Upper lobe of left lung (tissue), 6 donors: ENCODE measurements around the gene WDSUB1. TPM values are rescaled to one million over a fixed set of nuclear protein-coding genes. Genes with fewer than 3 reads are reported as not detected.

Experiments used
- ATAC-seq, 2 donors: fragments of 200-7000 bp; cut with Tn5 transposase; one replicate each; pipeline ENCODE4 v1.9.1; 2022; ENCODE audit warnings: mild to moderate bottlenecking in 2 of 2, moderate library complexity in 2 of 2; ENCODE audit not compliant: low FRiP score in 2 of 2
- DNase-seq, 2 donors: peaks; one replicate each; pipeline ENCODE4 v3.0.0-alpha.2; 2019 to 2020
- H3K27ac ChIP-seq, 4 donors: fragments of 200-600 bp; sonication (generic); one replicate each; pipeline ENCODE4 v1.5.1; 2016 to 2019
- H3K27me3 ChIP-seq, 4 donors: fragments of 200-600 bp; sonication (generic); one replicate each; pipeline ENCODE4 v1.5.1; 2017 to 2019
- H3K36me3 ChIP-seq, 4 donors: fragments of 200-600 bp; sonication (generic); one replicate each; pipeline ENCODE4 v1.5.1; 2016 to 2019
- H3K4me1 ChIP-seq, 4 donors: fragments of 200-600 bp; sonication (generic); one replicate each; pipeline ENCODE4 v1.5.1; 2018 to 2019
- H3K4me3 ChIP-seq, 4 donors: fragments of 200-600 bp; sonication (generic); one replicate each; pipeline ENCODE4 v1.5.1; 2017 to 2019; ENCODE audit warnings: mild to moderate bottlenecking in 2 of 4, moderate library complexity in 1 of 4
- H3K9me3 ChIP-seq, 4 donors: fragments of 200-600 bp; sonication (generic); one replicate each; pipeline ENCODE4 v1.5.1; 2018 to 2019
- CTCF ChIP-seq, 6 experiments: fragments of 450-650 bp in 4 of 6; fragments of 200-600 bp in 2 of 6; sonication (generic) in 2 of 6; IDR thresholded peaks; one replicate each; pipeline ENCODE4 v1.5.1; 2016 to 2019; ENCODE audit warnings: antibody characterized with exemption in 6 of 6
- EP300 ChIP-seq, 4 donors: sonication (generic); formaldehyde crosslinking; IDR thresholded peaks; one replicate each; pipeline ENCODE4 v1.5.1; 2017; ENCODE audit warnings: antibody characterized with exemption in 4 of 4, control low read depth in 2 of 4
- POLR2A ChIP-seq, 4 donors: fragments of 450-650 bp; IDR thresholded peaks; one replicate each; pipeline ENCODE4 v1.5.1; 2016 to 2017; ENCODE audit warnings: antibody characterized with exemption in 4 of 4, mild to moderate bottlenecking in 2 of 4
- POLR2AphosphoS5 ChIP-seq, 2 donors: sonication (generic); formaldehyde crosslinking; IDR thresholded peaks; one replicate each; pipeline ENCODE4 v1.5.1; 2017; ENCODE audit warnings: antibody characterized with exemption in 2 of 2
- WGBS, 2 donors: methylation state at CpG; one replicate each; pipeline ENCODE4 v1.1.5; 2017 to 2018; 5-methylcytosine and 5-hydroxymethylcytosine counted together
- total RNA-seq, 6 donors: library from RNA; depleted of rRNA in 4 of 6; stranded (reverse); fragments of >200 nt in 4 of 6; gene quantifications; one replicate each; pipeline versions ENCODE4 v1.1.0 to v1.2.1, GENCODE V29; 2016 to 2021
- donor health status: DM: no; HTN: no; CAD: no; lungs with moderate emphysema.
- donor health status: DM: no; HTN: yes; CAD: no; lungs with severe emphysema.

WDSUB1 gene
- total RNA-seq, 6 donors from 2014 or later: 6.8 to 22.0 (median 13.9) TPM

DNA sequence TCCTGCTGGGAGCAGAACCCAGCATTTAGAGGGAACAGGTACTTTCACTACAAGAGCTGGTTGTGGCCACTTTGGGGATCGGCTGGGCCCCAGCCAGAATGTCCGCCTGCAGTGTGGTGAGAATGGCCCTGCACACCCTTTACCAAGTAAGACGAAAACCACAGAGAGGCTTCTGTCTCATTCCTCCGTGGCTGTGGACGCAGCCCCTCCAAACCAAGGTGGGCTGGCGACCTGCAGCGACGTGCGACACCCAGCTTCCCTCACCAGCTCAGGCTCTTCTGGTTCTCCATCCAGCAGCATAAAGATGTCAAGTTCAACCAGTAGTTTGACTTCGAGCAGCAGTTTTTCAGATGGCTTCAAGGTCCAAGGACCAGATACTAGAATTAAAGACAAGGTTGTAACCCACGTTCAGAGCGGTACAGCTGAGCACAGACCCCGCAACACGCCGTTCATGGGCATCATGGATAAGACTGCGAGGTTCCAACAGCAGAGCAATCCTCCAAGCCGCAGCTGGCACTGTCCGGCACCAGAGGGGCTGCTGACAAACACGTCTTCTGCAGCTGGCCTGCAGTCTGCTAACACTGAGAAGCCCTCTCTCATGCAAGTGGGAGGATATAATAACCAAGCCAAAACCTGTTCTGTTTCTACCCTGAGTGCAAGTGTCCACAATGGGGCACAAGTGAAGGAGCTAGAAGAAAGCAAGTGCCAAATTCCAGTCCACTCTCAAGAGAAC lies 56.2 kb downstream of the WDSUB1 start:
- Histone ChIP-seq H3K27ac (peak overlapping the region; percentile 17 to 73 (median 42)), H3K27me3 (no peaks in the 10 kb centered on the region), H3K9me3 (no peaks in the 10 kb centered on the region), H3K4me1 (peaks cover 17 to 43% (median 34%) of the 10 kb centered on the region in 4 donors), H3K36me3 (peaks cover 0 to 66% (median 15%) of the 10 kb centered on the region in 4 donors), H3K4me3 (no peak overlapping the region)
- WGBS, 2 donors: 83 to 95% methylated on average over 15 to 18 of the region's 19 CpGs
- peak in 1 of 2 donors; percentile 46 for DNase-seq
- TF ChIP-seq POLR2AphosphoS5 (IDR thresholded peaks at IDR 0.05): no peak
- TF ChIP-seq EP300 (IDR thresholded peaks at IDR 0.05): no peak
- TF ChIP-seq CTCF (IDR thresholded peaks at IDR 0.05): no peak
- TF ChIP-seq POLR2A (IDR thresholded peaks at IDR 0.05): no peak
- ATAC-seq: peak in 1 of 2 donors; percentile 23

- DNase-seq (peak in 1 of 2 donors; percentile 83), ATAC-seq (peak; percentile 44 to 74)
- TF ChIP-seq POLR2A (IDR thresholded peaks at IDR 0.05) (no peak), EP300 (IDR thresholded peaks at IDR 0.05) (peak in 1 of 4 donors; percentile 7), POLR2AphosphoS5 (IDR thresholded peaks at IDR 0.05) (peak in 1 of 2 donors; percentile 9), CTCF (IDR thresholded peaks at IDR 0.05) (no peak)
- H3K9me3 ChIP-seq: no peaks in the 10 kb centered on the region
- H3K27me3 ChIP-seq: no peaks in the 10 kb centered on the region
- peaks cover 0 to 66% (median 15%) of the 10 kb centered on the region in 4 donors for H3K36me3 ChIP-seq
- WGBS, 2 donors: 65 to 82% methylated on average over 15 of the region's 15 CpGs
- peaks cover 24 to 50% (median 39%) of the 10 kb centered on the region in 4 donors for H3K4me1 ChIP-seq
- H3K4me3 ChIP-seq: no peak overlapping the region
- H3K27ac ChIP-seq: peak overlapping the region; percentile 17 to 73 (median 42)
Measured at GRCh38 chr2:159229476-159230144, 56.9 kb downstream of the WDSUB1 start.

DNA sequence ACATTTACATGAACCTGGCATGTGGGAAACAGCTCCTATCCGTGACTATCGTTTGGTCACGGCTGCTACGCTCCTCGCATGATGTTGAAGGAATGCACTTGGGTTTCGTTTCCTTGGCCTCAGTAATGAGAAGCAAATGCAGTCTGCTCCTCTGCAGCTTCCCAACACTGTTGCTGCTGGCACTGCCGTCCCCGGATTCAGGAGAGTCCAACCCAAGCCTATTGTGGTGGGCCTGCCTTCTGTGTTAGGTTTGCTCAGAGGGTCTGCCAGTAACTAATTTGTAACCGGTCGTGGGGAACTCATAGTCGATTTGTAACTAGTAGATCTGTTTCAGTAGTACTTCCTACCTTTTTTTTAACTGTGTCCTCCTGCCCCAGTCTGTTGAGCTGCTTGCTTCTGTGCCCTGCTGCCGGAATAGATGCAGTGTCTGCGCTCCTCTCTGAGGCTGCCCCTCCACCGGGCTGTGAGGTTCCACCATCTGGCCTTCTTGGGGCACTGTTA lies 58.4 kb downstream of the WDSUB1 start:
- no peaks in the 10 kb centered on the region for H3K27me3 ChIP-seq

GRCh38 chr2:159227467-159227866 lies 59.0 kb downstream of the WDSUB1 start:
- H3K36me3 ChIP-seq: peaks cover 0 to 71% (median 15%) of the 10 kb centered on the region in 4 donors
- H3K4me3 ChIP-seq: no peak overlapping the region
- no peaks in the 10 kb centered on the region for H3K9me3 ChIP-seq
- 72 to 73% methylated on average over 3 of the region's 3 CpGs for WGBS, 2 donors
- peaks cover 33 to 60% (median 44%) of the 10 kb centered on the region in 4 donors for H3K4me1 ChIP-seq
- TF ChIP-seq CTCF (IDR thresholded peaks at IDR 0.05): no peak
- TF ChIP-seq POLR2A (IDR thresholded peaks at IDR 0.05): no peak
- no peak for TF ChIP-seq POLR2AphosphoS5 (IDR thresholded peaks at IDR 0.05)
- no peak for TF ChIP-seq EP300 (IDR thresholded peaks at IDR 0.05)
- DNase-seq (no peak), ATAC-seq (no peak)
- H3K27ac ChIP-seq: no peak overlapping the region
- H3K27me3 ChIP-seq: no peaks in the 10 kb centered on the region

More for the DNA sequence above, 58.4 kb downstream of the WDSUB1 start:
- DNase-seq (no peak), ATAC-seq (no peak)
- peaks cover 33 to 60% (median 46%) of the 10 kb centered on the region in 4 donors for H3K4me1 ChIP-seq
- TF ChIP-seq CTCF (IDR thresholded peaks at IDR 0.05) (no peak), EP300 (IDR thresholded peaks at IDR 0.05) (no peak), POLR2A (IDR thresholded peaks at IDR 0.05) (no peak), POLR2AphosphoS5 (IDR thresholded peaks at IDR 0.05) (no peak)
- peak overlapping the region in 3 of 4 donors; percentile 17 to 47 (median 35) for H3K27ac ChIP-seq
- WGBS, 2 donors: 97 to 98% methylated on average over 14 of the region's 14 CpGs
- no peaks in the 10 kb centered on the region for H3K9me3 ChIP-seq
- H3K36me3 ChIP-seq: peaks cover 0 to 71% (median 15%) of the 10 kb centered on the region in 4 donors
- H3K4me3 ChIP-seq: no peak overlapping the region
